GM23338 (cell line): ENCODE data around the gene ACAN. TPM values are rescaled to one million over a fixed set of nuclear protein-coding genes. Genes with fewer than 3 reads are reported as not detected.

ENCODE experiments used
- ATAC-seq: fragments of 200-7000 bp; cut with Tn5 transposase; 3 replicates; pipeline ENCODE4 v1.9.1; 2020
- DNase-seq: peaks from one replicate; pipeline ENCODE4 v3.0.0-alpha.2; 2015; ENCODE audit warnings: low spot score
- H2AFZ ChIP-seq: fragments of 200-600 bp; sonication (generic); 2 replicates; pipeline ENCODE4 v1.8.0; 2016; ENCODE audit warnings: antibody characterized with exemption, mild to moderate bottlenecking, moderate library complexity
- H3F3A ChIP-seq: fragments of 200-600 bp; sonication (generic); replicated peaks from 2 replicates; pipeline ENCODE4 v1.8.0; 2017; ENCODE audit warnings: antibody characterized with exemption, mixed run types, low read depth
- H3K27ac ChIP-seq: fragments of 200-600 bp; sonication (generic); 2 replicates; pipeline ENCODE4 v1.6.1; 2016; ENCODE audit warnings: low read depth
- H3K27me3 ChIP-seq: fragments of 200-600 bp; sonication (generic); 2 replicates; pipeline ENCODE4 v1.8.0; 2016; ENCODE audit warnings: mild to moderate bottlenecking, mixed run types, moderate library complexity; ENCODE audit not compliant: insufficient read depth
- H3K36me3 ChIP-seq: fragments of 200-600 bp; sonication (generic); 2 replicates; pipeline ENCODE4 v1.8.0; 2016; ENCODE audit warnings: mild to moderate bottlenecking; ENCODE audit not compliant: insufficient read depth
- H3K4me1 ChIP-seq: fragments of 200-600 bp; sonication (generic); 2 replicates; pipeline ENCODE4 v1.8.0; 2016; ENCODE audit warnings: mild to moderate bottlenecking, moderate library complexity; ENCODE audit not compliant: insufficient read depth
- H3K4me2 ChIP-seq: fragments of 200-600 bp; sonication (generic); 2 replicates; pipeline ENCODE4 v1.7.1; 2017; ENCODE audit warnings: mixed run types
- H3K4me3 ChIP-seq: fragments of 200-600 bp; sonication (generic); 2 replicates; pipeline ENCODE4 v1.6.1; 2016; ENCODE audit warnings: mixed run types
- H3K79me2 ChIP-seq: fragments of 200-600 bp; sonication (generic); replicated peaks from 2 replicates; pipeline ENCODE4 v1.8.0; 2017; ENCODE audit warnings: mild to moderate bottlenecking; ENCODE audit not compliant: insufficient read depth
- H3K9me2 ChIP-seq: fragments of 200-600 bp; sonication (generic); 2 replicates; pipeline ENCODE4 v1.8.0; 2017; ENCODE audit not compliant: insufficient read depth
- H4K20me1 ChIP-seq: fragments of 200-600 bp; sonication (generic); replicated peaks from 2 replicates; pipeline ENCODE4 v1.8.0; 2017; ENCODE audit warnings: mild to moderate bottlenecking; ENCODE audit not compliant: insufficient read depth
- H3K27ac Mint-ChIP-seq: 2 replicates; pipeline ENCODE4 v1.8.0; 2020; ENCODE audit warnings: inconsistent platforms, mild to moderate bottlenecking, moderate library complexity, mixed read lengths
- H3K27me3 Mint-ChIP-seq: 3 replicates; pipeline ENCODE4 v1.8.0; 2022; ENCODE audit warnings: low read depth, mild to moderate bottlenecking, moderate library complexity, mixed read lengths, inconsistent platforms; ENCODE audit not compliant: insufficient read depth, poor library complexity
- H3K36me3 Mint-ChIP-seq: 3 replicates; pipeline ENCODE4 v1.8.0; 2021; ENCODE audit warnings: low read depth, mild to moderate bottlenecking, inconsistent platforms, moderate library complexity, mixed read lengths
- H3K4me1 Mint-ChIP-seq: 3 replicates; pipeline ENCODE4 v1.8.0; 2020; ENCODE audit warnings: mild to moderate bottlenecking, inconsistent platforms, mixed read lengths
- H3K4me3 Mint-ChIP-seq: 3 replicates; pipeline ENCODE4 v1.8.0; 2021; ENCODE audit warnings: moderate library complexity, mild to moderate bottlenecking, inconsistent platforms, mixed read lengths
- H3K9me3 Mint-ChIP-seq: 3 replicates; pipeline ENCODE4 v1.8.0; 2020; ENCODE audit warnings: moderate library complexity, mild to moderate bottlenecking, inconsistent platforms, mixed read lengths
- CREB1 ChIP-seq: fragments of 250-450 bp; sonication (Bioruptor Pico); IDR thresholded peaks from 2 replicates; pipeline ENCODE4 v1.5.0; 2020; ENCODE audit warnings: low read depth, mild to moderate bottlenecking, moderate library complexity
- EZH2phosphoT487 ChIP-seq: fragments of 200-600 bp; sonication (generic); IDR thresholded peaks from one replicate; pipeline ENCODE4 v1.8.1; 2018; ENCODE audit warnings: antibody characterized with exemption; ENCODE audit not compliant: unreplicated experiment
- JUNB ChIP-seq: IDR thresholded peaks from one replicate; pipeline ENCODE4 v1.6.1; 2016; ENCODE audit warnings: antibody characterized with exemption; ENCODE audit not compliant: unreplicated experiment
- POLR2AphosphoS5 ChIP-seq: IDR thresholded peaks from 2 replicates; pipeline ENCODE4 v1.6.1; 2016; ENCODE audit warnings: antibody characterized with exemption, low read depth
- polyA plus RNA-seq: library from polyadenylated mRNA; unstranded; fragments of >200 nt; fragmentation: Nextera tagmentation; extraction: Ambion mirVana; gene quantifications from 2 replicates; pipeline ENCODE4 v1.2.1, GENCODE V29; 2016
- total RNA-seq: library from RNA; depleted of rRNA; stranded (reverse); fragments of >200 nt; shearing (Covaris generic); gene quantifications from 2 replicates; pipeline ENCODE4 v1.2.3, GENCODE V29; 2014
- TF ChIP-seq, protein P1 (sequence below): IDR thresholded peaks from one replicate; pipeline ENCODE4 v1.6.1; 2018; ENCODE audit warnings: antibody characterized with exemption; ENCODE audit not compliant: unreplicated experiment
- TF ChIP-seq, protein P2 (sequence below), 2 experiments: fragments of 200-600 bp in 1 of 2; sonication (generic) in 1 of 2; conservative IDR thresholded peaks; 2 replicates each; pipeline versions ENCODE4 v1.5.1 to v1.6.1; 2016 to 2017; ENCODE audit warnings: antibody characterized with exemption in 2 of 2, low read depth in 2 of 2, mild to moderate bottlenecking in 2 of 2, moderate library complexity in 1 of 2

Gene ACAN
- total and polyA plus RNA-seq, 2 experiments from 2014 or later = 2.5 to 4.9 TPM

DNA sequence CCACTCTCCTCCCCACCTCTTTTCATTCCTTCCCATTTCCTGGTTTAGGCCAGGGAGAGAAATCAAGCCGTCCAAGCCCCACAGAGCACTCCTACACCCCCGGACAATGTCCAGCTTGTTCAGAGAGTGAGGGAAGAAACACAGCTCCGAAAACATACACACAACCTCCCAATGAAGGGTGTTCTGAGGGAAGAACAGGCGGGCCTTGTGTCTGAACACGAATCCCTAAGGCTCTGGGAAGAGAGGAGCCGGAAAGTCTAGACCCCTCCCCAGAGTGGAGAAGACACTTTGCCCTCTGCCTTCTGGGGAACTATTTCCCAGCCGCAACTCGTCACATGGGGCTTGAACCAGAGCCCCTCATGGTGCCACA is 30.5 kb downstream of the ACAN start:
- TF ChIP-seq POLR2AphosphoS5 = no peak
- TF ChIP-seq, protein P1, sequence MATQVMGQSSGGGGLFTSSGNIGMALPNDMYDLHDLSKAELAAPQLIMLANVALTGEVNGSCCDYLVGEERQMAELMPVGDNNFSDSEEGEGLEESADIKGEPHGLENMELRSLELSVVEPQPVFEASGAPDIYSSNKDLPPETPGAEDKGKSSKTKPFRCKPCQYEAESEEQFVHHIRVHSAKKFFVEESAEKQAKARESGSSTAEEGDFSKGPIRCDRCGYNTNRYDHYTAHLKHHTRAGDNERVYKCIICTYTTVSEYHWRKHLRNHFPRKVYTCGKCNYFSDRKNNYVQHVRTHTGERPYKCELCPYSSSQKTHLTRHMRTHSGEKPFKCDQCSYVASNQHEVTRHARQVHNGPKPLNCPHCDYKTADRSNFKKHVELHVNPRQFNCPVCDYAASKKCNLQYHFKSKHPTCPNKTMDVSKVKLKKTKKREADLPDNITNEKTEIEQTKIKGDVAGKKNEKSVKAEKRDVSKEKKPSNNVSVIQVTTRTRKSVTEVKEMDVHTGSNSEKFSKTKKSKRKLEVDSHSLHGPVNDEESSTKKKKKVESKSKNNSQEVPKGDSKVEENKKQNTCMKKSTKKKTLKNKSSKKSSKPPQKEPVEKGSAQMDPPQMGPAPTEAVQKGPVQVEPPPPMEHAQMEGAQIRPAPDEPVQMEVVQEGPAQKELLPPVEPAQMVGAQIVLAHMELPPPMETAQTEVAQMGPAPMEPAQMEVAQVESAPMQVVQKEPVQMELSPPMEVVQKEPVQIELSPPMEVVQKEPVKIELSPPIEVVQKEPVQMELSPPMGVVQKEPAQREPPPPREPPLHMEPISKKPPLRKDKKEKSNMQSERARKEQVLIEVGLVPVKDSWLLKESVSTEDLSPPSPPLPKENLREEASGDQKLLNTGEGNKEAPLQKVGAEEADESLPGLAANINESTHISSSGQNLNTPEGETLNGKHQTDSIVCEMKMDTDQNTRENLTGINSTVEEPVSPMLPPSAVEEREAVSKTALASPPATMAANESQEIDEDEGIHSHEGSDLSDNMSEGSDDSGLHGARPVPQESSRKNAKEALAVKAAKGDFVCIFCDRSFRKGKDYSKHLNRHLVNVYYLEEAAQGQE = no peak
- no peaks in the 10 kb centered on the region for H3K27me3 ChIP-seq
- Mint-ChIP-seq H3K9me3 (no peaks in the 10 kb centered on the region; the same call in 2 of the 3 replicates), H3K27ac (no peak overlapping the region), H3K4me1 (peaks cover 3% of the 10 kb centered on the region; the same call in 2 of the 3 replicates), H3K36me3 (no peaks in the 10 kb centered on the region), H3K27me3 (peaks cover 6% of the 10 kb centered on the region), H3K4me3 (no peak overlapping the region)
- H3K27ac ChIP-seq = no peak overlapping the region
- no peaks in the 10 kb centered on the region for H3F3A ChIP-seq
- H3K4me2 ChIP-seq = no peak overlapping the region
- no peak for DNase-seq
- H2AFZ ChIP-seq = 0 out of 2 replicates have a peak overlapping the region, but pooled peaks have one; percentile 38
- H3K9me2 ChIP-seq = no peaks in the 10 kb centered on the region
- no peak overlapping the region for H3K4me3 ChIP-seq
- ATAC-seq = no peak; the same call in 2 of the 3 replicates
- no peaks in the 10 kb centered on the region for H3K79me2 ChIP-seq
- peaks cover 6% of the 10 kb centered on the region; the same call in 1 of the 2 replicates for H3K4me1 ChIP-seq
- H3K36me3 ChIP-seq = no peaks in the 10 kb centered on the region
- no peaks in the 10 kb centered on the region for H4K20me1 ChIP-seq

DNA sequence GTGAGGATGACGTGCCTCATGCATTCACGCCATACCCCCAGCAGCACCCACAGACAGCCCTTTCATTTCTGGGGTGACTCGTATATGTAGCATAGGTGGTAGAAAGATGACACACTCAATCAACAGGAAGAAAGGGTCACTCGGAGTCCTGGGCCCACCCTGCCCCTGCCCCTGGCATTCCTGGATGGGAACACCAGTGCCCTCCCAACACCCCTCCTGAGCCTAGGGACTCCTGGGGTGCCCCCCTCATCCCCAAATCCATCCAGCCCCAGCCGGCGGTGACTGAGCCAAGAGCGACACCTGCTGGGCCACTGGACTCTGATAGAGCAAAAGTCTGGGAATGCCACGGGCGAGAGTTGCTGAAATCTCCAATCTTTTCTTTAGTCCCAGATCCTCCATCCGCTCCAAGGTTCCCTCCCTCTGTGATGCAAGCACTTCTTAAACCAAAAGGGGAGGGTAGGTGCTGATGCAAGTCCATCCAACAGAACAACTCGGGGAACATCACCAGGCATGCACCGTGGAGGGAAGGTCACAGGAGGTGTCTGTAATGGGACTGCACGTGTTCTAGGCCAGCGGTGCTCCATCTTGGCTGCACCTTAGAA is 31.1 kb downstream of the ACAN start:
- Mint-ChIP-seq H3K9me3 (no peaks in the 10 kb centered on the region; the same call in 2 of the 3 replicates), H3K36me3 (no peaks in the 10 kb centered on the region), H3K27ac (no peak overlapping the region), H3K4me3 (no peak overlapping the region), H3K4me1 (peaks cover 3% of the 10 kb centered on the region; the same call in 2 of the 3 replicates), H3K27me3 (peaks cover 7% of the 10 kb centered on the region)
- no peaks in the 10 kb centered on the region for H4K20me1 ChIP-seq
- H3K79me2 ChIP-seq = no peaks in the 10 kb centered on the region
- no peaks in the 10 kb centered on the region for H3K36me3 ChIP-seq
- TF ChIP-seq, protein P1 = no peak
- TF ChIP-seq, protein P2, sequence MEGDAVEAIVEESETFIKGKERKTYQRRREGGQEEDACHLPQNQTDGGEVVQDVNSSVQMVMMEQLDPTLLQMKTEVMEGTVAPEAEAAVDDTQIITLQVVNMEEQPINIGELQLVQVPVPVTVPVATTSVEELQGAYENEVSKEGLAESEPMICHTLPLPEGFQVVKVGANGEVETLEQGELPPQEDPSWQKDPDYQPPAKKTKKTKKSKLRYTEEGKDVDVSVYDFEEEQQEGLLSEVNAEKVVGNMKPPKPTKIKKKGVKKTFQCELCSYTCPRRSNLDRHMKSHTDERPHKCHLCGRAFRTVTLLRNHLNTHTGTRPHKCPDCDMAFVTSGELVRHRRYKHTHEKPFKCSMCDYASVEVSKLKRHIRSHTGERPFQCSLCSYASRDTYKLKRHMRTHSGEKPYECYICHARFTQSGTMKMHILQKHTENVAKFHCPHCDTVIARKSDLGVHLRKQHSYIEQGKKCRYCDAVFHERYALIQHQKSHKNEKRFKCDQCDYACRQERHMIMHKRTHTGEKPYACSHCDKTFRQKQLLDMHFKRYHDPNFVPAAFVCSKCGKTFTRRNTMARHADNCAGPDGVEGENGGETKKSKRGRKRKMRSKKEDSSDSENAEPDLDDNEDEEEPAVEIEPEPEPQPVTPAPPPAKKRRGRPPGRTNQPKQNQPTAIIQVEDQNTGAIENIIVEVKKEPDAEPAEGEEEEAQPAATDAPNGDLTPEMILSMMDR (conservative IDR thresholded peaks at IDR 0.05; ENCODE audit: low read depth in 2 of 2) = peak; percentile 85 to 88
- no peak for TF ChIP-seq CREB1 (CRISPR knock-in tag)
- TF ChIP-seq EZH2phosphoT487 = no peak
- no peak for TF ChIP-seq JUNB
- H2AFZ ChIP-seq = 0 out of 2 replicates have a peak overlapping the region, but pooled peaks have one; percentile 39
- DNase-seq = peak; percentile 91
- H3K27ac ChIP-seq = no peak overlapping the region
- peak; percentile 93 for ATAC-seq
- H3K4me3 ChIP-seq = no peak overlapping the region
- no peak overlapping the region for H3K4me2 ChIP-seq
- no peaks in the 10 kb centered on the region for H3K27me3 ChIP-seq
- peaks cover 6% of the 10 kb centered on the region; the same call in 1 of the 2 replicates for H3K4me1 ChIP-seq
- no peaks in the 10 kb centered on the region for H3F3A ChIP-seq
- H3K9me2 ChIP-seq = no peaks in the 10 kb centered on the region
